Heart left ventricle (tissue), 16 donors: Measurements from ENCODE around the gene PLA2G2C. TPM values are rescaled to one million over a fixed set of nuclear protein-coding genes. Genes with fewer than 3 reads are reported as not detected.
A peak's percentile ranks its signal among the peaks of the same experiment; 100 is the strongest.
"Not testable (repeated sequence)": the region's sequence is repeated elsewhere in the genome, so short reads cannot be mapped to it uniquely, and the experiment has no call there.

ENCODE experiments used
- ATAC-seq, 4 donors: fragments of 200-7000 bp; cut with Tn5 transposase; one replicate each; pipeline ENCODE4 v1.9.1; 2020 to 2022; ENCODE audit warnings: moderate library complexity in 4 of 4, mild to moderate bottlenecking in 3 of 4, moderate number of reproducible peaks in 1 of 4
- DNase-seq, 5 donors: peaks; one replicate each; pipeline ENCODE4 v3.0.0-alpha.2; 2020
- H3K27ac ChIP-seq, 12 donors: fragments of 200-600 bp; sonication (generic) in 4 of 12; one replicate each; pipeline versions ENCODE4 v1.5.0 to v1.8.0; 2016 to 2022; ENCODE audit warnings: mild to moderate bottlenecking in 2 of 12
- H3K27me3 ChIP-seq, 9 donors: fragments of 200-600 bp; sonication (generic) in 2 of 9; one replicate each; pipeline versions ENCODE4 v1.5.1 to v1.8.0; 2016 to 2022; ENCODE audit warnings: mild to moderate bottlenecking in 3 of 9
- H3K36me3 ChIP-seq, 9 donors: fragments of 200-600 bp; sonication (generic) in 2 of 9; one replicate each; pipeline versions ENCODE4 v1.5.0 to v1.8.0; 2018 to 2022; ENCODE audit warnings: mild to moderate bottlenecking in 2 of 9
- H3K4me1 ChIP-seq, 12 donors: fragments of 200-600 bp; sonication (generic) in 4 of 12; one replicate each; pipeline versions ENCODE4 v1.5.0 to v1.8.0; 2016 to 2022; ENCODE audit warnings: mild to moderate bottlenecking in 3 of 12
- H3K4me3 ChIP-seq, 12 donors: fragments of 200-600 bp; sonication (generic) in 4 of 12; one replicate each; pipeline versions ENCODE4 v1.5.0 to v1.8.0; 2017 to 2022; ENCODE audit warnings: mild to moderate bottlenecking in 9 of 12, moderate library complexity in 4 of 12
- H3K9me3 ChIP-seq, 12 donors: fragments of 200-600 bp; sonication (generic) in 4 of 12; one replicate each; pipeline versions ENCODE4 v1.5.0 to v1.8.0; 2016 to 2022; ENCODE audit warnings: mild to moderate bottlenecking in 1 of 12
- POLR2A ChIP-seq, 2 donors: fragments of 450-650 bp; IDR thresholded peaks; one replicate each; pipeline ENCODE4 v1.6.1; 2017; ENCODE audit warnings: antibody characterized with exemption in 2 of 2, mild to moderate bottlenecking in 2 of 2, moderate library complexity in 2 of 2
- WGBS, 4 donors: extraction: QIAGEN DNeasy Blood & Tissue Kit in 2 of 4; methylation state at CpG; one replicate each; pipeline versions ENCODE4 v1.1.5 to v1.1.7; 2013 to 2018; 5-methylcytosine and 5-hydroxymethylcytosine counted together
- intact Hi-C, 10 donors: fragments of 100-400 bp; cut with DNase I; formaldehyde crosslinking; loops; one replicate each; pipeline versions ENCODE4 v1.11.1 to v1.14.2; 2022
- polyA plus RNA-seq, 2 donors: library from polyadenylated mRNA; stranded (reverse); fragments of 200-250 nt; gene quantifications; one replicate each; pipeline ENCODE4 v1.2.3, GENCODE V29; 2013
- total RNA-seq, 9 donors: library from RNA; depleted of rRNA in 2 of 9; stranded (reverse); fragments of >200 nt in 2 of 9; fragmentation: NEBNext Ultra II Directional in 3 of 9; extraction: Animal tissue kit (Norgen Biotek cat#: 25700) in 3 of 9; gene quantifications; one replicate each; pipeline versions ENCODE4 v1.1.0 to v1.2.4, GENCODE V29; 2016 to 2023
- TF ChIP-seq, protein P1 (sequence below), 12 donors: fragments of 200-600 bp; sonication (generic) in 4 of 12; IDR thresholded peaks; one replicate each; pipeline versions ENCODE4 v1.5.0 to v1.8.0; 2018 to 2022; ENCODE audit warnings: antibody characterized with exemption in 12 of 12, mild to moderate bottlenecking in 5 of 12
- donor health status: ischemic (EF 13 %, LVEDD 7.1; RV severe dilation, severe dysfunction).
- donor health status: healthy with polysubstance abuse.
- donor health status: DM: no; HTN: yes; CAD: no.
- donor health status: DM: no; HTN: no; CAD: no.
- donor health status: ischemic (EF 25% LVEDD 6.9; RV normal size, moderate dysfunction).
- donor health status: ischemic (EF 25% LVEDD 5.7; RV mildly dilated, moderate dysfunction).
- donor health status: healthy.
- donor health status: DM: yes; HTN: yes; CAD: no.
- donor health status: ischemic (EF 35%, LVEDD 5.7; RV mildly dilated, moderate dysfunction).
- donor health status: nonischemic (EF 11% LVEDD 7.7; RV severe dilation, severe dysfunction).
- donor health status: DM: yes; HTN: yes; CAD: no.
- donor health status: PGD.
- donor health status: ischemic (EF 29% LVEDD 5.4; RV normal size, mild dysfunction).
- donor health status: nonischemic (EF 23%, LVEDD 6.1; RV moderate dilation, normal function).

The PLA2G2C gene
- total and polyA plus RNA-seq, 11 donors, result 0.16 TPM; not detected in 10

DNA sequence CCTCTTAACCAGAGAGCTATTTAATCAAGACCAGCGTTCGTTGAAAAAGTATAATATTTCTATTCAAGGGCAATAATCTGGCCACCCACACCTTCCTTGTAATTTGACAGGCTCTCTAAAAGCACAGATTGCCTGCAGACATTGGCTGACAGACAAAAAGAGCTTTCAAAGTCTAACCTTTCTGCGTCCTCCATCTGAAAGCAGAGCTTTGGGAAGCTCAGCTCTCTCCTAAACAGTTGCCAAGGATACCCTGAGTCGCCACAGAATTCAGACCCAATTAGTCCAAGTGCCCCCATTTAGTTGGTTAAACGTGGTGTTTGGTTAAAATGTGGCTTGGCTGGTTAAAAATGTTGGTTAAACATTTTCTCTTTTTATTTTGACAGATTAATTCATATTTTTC is 33.7 kb upstream of the PLA2G2C start:
- peak in 2 of 4 donors; percentile 46 to 49 for ATAC-seq
- WGBS, 4 donors, result 34 to 47% (median 46%) methylated on average over 5 of the region's 5 CpGs
- H3K27me3 ChIP-seq, result peaks cover 0 to 21% (median 0%) of the 10 kb centered on the region in 9 donors
- intact Hi-C loops, result loop anchor here in 2 of 10 donors (10.0 kb wide), 2 partner anchors 135 to 145 kb away; no protein-coding TSS in a partner anchor
- TF ChIP-seq POLR2A (IDR thresholded peaks at IDR 0.05), result no peak
- TF ChIP-seq, protein P1, sequence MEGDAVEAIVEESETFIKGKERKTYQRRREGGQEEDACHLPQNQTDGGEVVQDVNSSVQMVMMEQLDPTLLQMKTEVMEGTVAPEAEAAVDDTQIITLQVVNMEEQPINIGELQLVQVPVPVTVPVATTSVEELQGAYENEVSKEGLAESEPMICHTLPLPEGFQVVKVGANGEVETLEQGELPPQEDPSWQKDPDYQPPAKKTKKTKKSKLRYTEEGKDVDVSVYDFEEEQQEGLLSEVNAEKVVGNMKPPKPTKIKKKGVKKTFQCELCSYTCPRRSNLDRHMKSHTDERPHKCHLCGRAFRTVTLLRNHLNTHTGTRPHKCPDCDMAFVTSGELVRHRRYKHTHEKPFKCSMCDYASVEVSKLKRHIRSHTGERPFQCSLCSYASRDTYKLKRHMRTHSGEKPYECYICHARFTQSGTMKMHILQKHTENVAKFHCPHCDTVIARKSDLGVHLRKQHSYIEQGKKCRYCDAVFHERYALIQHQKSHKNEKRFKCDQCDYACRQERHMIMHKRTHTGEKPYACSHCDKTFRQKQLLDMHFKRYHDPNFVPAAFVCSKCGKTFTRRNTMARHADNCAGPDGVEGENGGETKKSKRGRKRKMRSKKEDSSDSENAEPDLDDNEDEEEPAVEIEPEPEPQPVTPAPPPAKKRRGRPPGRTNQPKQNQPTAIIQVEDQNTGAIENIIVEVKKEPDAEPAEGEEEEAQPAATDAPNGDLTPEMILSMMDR (IDR thresholded peaks at IDR 0.05), result no peak
- peaks cover 0 to 10% (median 0%) of the 10 kb centered on the region in 12 donors for H3K4me1 ChIP-seq
- H3K27ac ChIP-seq, result peak overlapping the region in 1 of 12 donors; percentile 56
- no peak for DNase-seq
- H3K4me3 ChIP-seq, result no peak overlapping the region
- H3K36me3 ChIP-seq, result no peaks in the 10 kb centered on the region
- no peaks in the 10 kb centered on the region for H3K9me3 ChIP-seq

DNA sequence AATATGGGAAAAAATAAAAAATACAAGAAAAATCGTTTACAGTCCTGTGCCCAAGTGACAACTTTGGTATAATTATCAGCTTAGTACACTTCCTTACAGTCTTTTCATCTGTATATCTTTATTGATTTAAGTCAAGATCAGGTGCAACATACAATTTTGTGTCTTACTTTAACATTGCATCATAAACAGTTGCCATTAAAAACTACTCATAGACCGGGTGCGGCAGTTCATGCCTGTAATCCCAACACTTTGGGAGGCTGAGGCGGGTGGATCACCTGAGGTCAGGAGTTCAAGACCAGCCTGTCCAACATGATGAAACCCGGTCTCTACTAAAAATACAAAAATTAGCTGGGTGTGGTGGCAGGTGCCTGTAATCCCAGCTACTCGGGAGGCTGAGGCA is 32.7 kb upstream of the PLA2G2C start:
- not testable (repeated sequence) for H3K4me1 ChIP-seq, H3K9me3 ChIP-seq, H3K4me3 ChIP-seq, H3K36me3 ChIP-seq, ATAC-seq, DNase-seq, H3K27ac ChIP-seq
- WGBS, 4 donors, result 77 to 86% (median 85%) methylated on average over 6 of the region's 6 CpGs
- peaks cover 0 to 22% (median 3%) of the 10 kb centered on the region in 9 donors for H3K27me3 ChIP-seq
- intact Hi-C loops, result loop anchor here in 3 of 10 donors (5.0 to 10.0 kb wide), 2 partner anchors 146 to 213 kb away; no protein-coding TSS in a partner anchor

DNA sequence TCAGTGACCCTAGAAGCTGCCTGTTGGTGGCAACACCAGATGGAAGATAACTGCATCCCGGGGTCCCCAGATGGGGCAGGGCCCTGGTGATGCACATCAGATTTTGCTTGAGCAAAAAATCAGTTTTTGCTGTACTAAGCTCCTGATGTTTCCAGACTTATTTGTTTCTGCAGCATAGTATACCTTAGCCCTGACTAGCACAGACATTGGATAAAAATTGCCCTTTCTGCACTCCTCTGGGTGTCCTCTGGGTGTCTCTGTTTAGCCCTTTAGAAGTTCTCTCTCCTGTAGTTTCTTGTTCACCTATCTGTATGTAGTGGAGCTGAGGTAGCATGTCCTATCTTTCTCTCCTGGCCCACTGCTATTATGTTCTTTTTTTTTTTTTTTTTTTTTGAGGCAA is 30.3 kb upstream of the PLA2G2C start:
- ATAC-seq (peak in 1 of 4 donors; percentile 41), DNase-seq (no peak)
- peaks cover 0 to 22% (median 6%) of the 10 kb centered on the region in 12 donors for H3K4me1 ChIP-seq
- no peaks in the 10 kb centered on the region for H3K9me3 ChIP-seq
- no peak overlapping the region for H3K27ac ChIP-seq
- no peaks in the 10 kb centered on the region for H3K36me3 ChIP-seq
- no peak overlapping the region for H3K4me3 ChIP-seq
- TF ChIP-seq POLR2A (IDR thresholded peaks at IDR 0.05), result no peak
- TF ChIP-seq, protein P1 (IDR thresholded peaks at IDR 0.05), result peak in 1 of 12 donors; percentile 26
- peaks cover 0 to 30% (median under 1%) of the 10 kb centered on the region in 9 donors for H3K27me3 ChIP-seq
- intact Hi-C loops, result loop anchor here in 4 of 10 donors (2.0 to 10.0 kb wide), 3 partner anchors 148 to 276 kb away; no protein-coding TSS in a partner anchor
- WGBS, 4 donors, result 75 to 86% (median 81%) methylated on average over 1 of the region's 1 CpG

DNA sequence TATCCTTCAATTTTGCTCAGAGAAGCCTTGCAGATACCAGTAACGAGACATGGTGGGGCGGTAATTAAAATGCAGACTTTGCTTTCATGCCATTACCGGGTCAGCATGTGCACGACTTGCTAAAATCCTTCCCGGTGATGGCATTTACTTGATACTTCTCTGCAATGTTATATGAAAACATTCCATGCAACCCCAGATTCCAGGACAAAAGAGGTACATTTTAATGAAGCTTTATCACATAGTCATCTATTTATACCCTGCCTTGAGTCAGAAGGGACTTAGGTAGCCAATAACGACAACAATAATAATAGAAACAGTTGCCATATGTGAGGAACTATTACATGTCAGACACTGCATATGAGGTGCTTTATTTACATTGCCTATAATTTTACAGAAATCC is 29.4 kb upstream of the PLA2G2C start:
- Histone ChIP-seq H3K36me3 (no peaks in the 10 kb centered on the region), H3K27me3 (peaks cover 0 to 23% (median 3%) of the 10 kb centered on the region in 9 donors), H3K4me1 (peaks cover 0 to 22% (median 6%) of the 10 kb centered on the region in 12 donors), H3K4me3 (no peak overlapping the region), H3K9me3 (no peaks in the 10 kb centered on the region), H3K27ac (no peak overlapping the region)
- DNase-seq, result no peak
- intact Hi-C loops, result loop anchor here in 4 of 10 donors (2.0 to 10.0 kb wide), 4 partner anchors 149 to 279 kb away; no protein-coding TSS in a partner anchor
- no peak for ATAC-seq
- 79 to 83% (median 81%) methylated on average over 6 of the region's 6 CpGs for WGBS, 4 donors
- TF ChIP-seq POLR2A (IDR thresholded peaks at IDR 0.05), result no peak
- TF ChIP-seq, protein P1 (IDR thresholded peaks at IDR 0.05), result no peak
